Upper lobe of left lung (tissue), 4 donors: ENCODE results near the gene EDC4.

Source experiments
- POLR2A ChIP-seq, 4 donors: fragments of 450-650 bp; IDR thresholded peaks; one replicate each; pipeline ENCODE4 v1.5.1; 2016 to 2017; ENCODE audit warnings: antibody characterized with exemption in 4 of 4, mild to moderate bottlenecking in 2 of 4
- POLR2AphosphoS5 ChIP-seq, 2 donors: sonication (generic); formaldehyde crosslinking; IDR thresholded peaks; one replicate each; pipeline ENCODE4 v1.5.1; 2017; ENCODE audit warnings: antibody characterized with exemption in 2 of 2

DNA sequence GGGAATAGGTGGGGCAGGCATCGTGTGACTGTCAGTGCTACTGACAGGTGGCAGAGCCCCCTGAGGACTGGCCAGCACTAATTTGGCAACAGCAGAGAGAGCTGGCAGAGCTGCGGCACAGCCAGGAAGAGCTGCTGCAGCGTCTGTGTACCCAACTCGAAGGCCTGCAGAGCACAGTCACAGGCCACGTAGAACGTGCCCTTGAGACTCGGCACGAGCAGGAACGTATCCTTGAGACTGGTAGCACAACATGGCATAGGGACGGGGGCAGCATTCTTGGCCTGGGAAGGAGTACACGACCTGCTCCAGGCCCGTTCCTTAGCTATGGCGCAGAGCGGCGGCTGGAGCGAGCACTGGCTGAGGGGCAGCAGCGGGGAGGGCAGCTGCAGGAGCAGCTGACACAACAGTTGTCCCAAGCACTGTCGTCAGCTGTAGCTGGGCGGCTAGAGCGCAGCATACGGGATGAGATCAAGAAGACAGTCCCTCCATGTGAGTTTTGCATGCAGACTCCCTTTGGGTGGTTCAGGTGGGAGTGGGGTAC, 8.8 kb downstream of the EDC4 start:
- TF ChIP-seq POLR2AphosphoS5 (IDR thresholded peaks at IDR 0.05) = no peak
- TF ChIP-seq POLR2A (IDR thresholded peaks at IDR 0.05) = no peak
